Activated T-cell treated with anti-CD3 and anti-CD28 coated beads, Interleukin-2, amount 50 U/mL, for 72 hours (primary cell): ENCODE measurements around the gene ATXN10. TPM values are rescaled to one million over a fixed set of nuclear protein-coding genes. Genes with fewer than 3 reads are reported as not detected.
A peak's percentile ranks its signal among the peaks of the same experiment; 100 is the strongest.

ENCODE experiments used
- ATAC-seq, 2 donors: fragments of 150-1000 bp; cut with Tn5 transposase; replicated peaks in 1 of 2; 2 replicates each; pipeline ENCODE4 v1.10.0; 2021; ENCODE audit warnings: moderate library complexity in 2 of 2, mild to moderate bottlenecking in 1 of 2
- DNase-seq, 2 donors: peaks; one replicate each; pipeline ENCODE4 v3.0.0; 2021 to 2022; ENCODE audit warnings: mixed read lengths in 1 of 2
- H3K27ac Mint-ChIP-seq: one replicate; pipeline ENCODE4 v1.8.0; 2022; ENCODE audit warnings: mild to moderate bottlenecking, moderate library complexity, mixed read lengths
- H3K27me3 Mint-ChIP-seq: one replicate; pipeline ENCODE4 v1.8.0; 2022; ENCODE audit warnings: low read depth, mixed read lengths
- H3K36me3 Mint-ChIP-seq, 2 donors: one replicate each; pipeline ENCODE4 v1.8.0; 2022; ENCODE audit warnings: mixed read lengths in 2 of 2, mild to moderate bottlenecking in 1 of 2; ENCODE audit not compliant: insufficient read depth in 2 of 2
- H3K4me1 Mint-ChIP-seq: one replicate; pipeline ENCODE4 v1.8.0; 2022; ENCODE audit warnings: low read depth, mixed read lengths
- H3K4me3 Mint-ChIP-seq, 2 donors: one replicate each; pipeline ENCODE4 v1.8.0; 2022; ENCODE audit warnings: mild to moderate bottlenecking in 2 of 2, mixed read lengths in 2 of 2, moderate library complexity in 2 of 2
- H3K9me3 Mint-ChIP-seq, 2 donors: one replicate each; pipeline ENCODE4 v1.8.0; 2022; ENCODE audit warnings: mixed read lengths in 2 of 2
- total RNA-seq, 2 donors: library from RNA; stranded (reverse); gene quantifications; one replicate each; pipeline ENCODE4 v1.2.3, GENCODE V29; 2022

Gene ATXN10
- total RNA-seq, 2 donors from 2014 or later, result 88.7 to 93.9 TPM

DNA sequence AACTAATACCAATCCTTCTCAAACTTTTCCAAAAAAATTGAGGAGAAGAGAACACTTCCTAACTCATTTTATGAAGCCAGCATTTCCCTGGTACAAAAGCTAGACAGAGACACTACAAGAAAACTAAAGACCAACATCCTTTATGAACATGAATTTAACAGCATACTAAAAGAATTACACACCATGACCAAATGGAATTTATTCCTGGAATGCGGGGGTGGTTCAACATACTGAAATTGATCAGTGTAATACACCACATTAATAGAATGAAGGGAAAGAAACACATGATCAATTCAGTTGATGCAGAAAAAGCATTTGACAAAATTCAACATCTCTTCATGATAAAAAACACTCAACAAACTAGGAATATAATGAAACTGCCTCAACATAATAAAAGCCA lies 157.2 kb downstream of the ATXN10 start:
- H3K36me3 Mint-ChIP-seq, result peaks cover 6 to 9% of the 10 kb centered on the region in 2 donors
- no peak overlapping the region for H3K27ac Mint-ChIP-seq
- H3K9me3 Mint-ChIP-seq, result no peaks in the 10 kb centered on the region
- H3K4me1 Mint-ChIP-seq, result no peaks in the 10 kb centered on the region
- H3K27me3 Mint-ChIP-seq, result no peaks in the 10 kb centered on the region
- ATAC-seq, result no peak
- DNase-seq, result no peak
- no peak overlapping the region for H3K4me3 Mint-ChIP-seq

DNA sequence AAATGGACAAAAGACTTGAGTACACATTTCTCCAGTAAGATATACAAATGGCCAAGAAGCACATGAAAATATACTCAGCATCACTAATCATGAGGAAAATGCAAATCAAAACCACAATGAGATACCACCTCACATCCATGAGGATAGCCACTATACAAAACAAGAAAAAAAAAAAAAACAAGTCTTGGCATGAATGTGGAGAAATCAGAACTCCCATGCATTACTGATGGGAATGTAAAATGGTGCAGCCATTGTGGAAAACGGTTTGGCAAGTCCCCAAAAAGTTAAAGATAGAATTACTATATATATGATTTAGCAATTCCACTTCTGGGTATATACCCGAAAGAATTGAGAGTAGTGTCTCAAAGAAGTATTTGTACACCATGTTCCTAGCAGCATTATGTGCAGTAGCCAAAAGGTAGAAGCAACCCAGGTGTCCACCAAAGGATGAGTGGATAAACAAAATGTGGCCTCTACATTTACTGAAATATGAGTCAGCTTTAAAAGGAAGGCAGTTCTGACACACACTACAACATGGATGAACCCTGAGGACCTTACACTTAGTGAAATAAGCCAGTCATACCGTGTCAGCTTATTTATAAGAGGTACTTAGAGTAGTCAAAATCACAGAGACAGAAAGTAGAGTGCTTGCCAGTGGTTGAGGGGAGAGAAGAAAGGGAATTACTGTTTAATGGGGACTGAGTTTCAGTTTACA lies 159.1 kb downstream of the ATXN10 start:
- H3K4me3 Mint-ChIP-seq, result no peak overlapping the region
- peaks cover 4 to 7% of the 10 kb centered on the region in 2 donors for H3K36me3 Mint-ChIP-seq
- DNase-seq (no peak), ATAC-seq (peak; percentile 32 to 76)
- H3K27me3 Mint-ChIP-seq, result no peaks in the 10 kb centered on the region
- H3K27ac Mint-ChIP-seq, result no peak overlapping the region
- H3K4me1 Mint-ChIP-seq, result peaks cover 5% of the 10 kb centered on the region
- H3K9me3 Mint-ChIP-seq, result no peaks in the 10 kb centered on the region

DNA sequence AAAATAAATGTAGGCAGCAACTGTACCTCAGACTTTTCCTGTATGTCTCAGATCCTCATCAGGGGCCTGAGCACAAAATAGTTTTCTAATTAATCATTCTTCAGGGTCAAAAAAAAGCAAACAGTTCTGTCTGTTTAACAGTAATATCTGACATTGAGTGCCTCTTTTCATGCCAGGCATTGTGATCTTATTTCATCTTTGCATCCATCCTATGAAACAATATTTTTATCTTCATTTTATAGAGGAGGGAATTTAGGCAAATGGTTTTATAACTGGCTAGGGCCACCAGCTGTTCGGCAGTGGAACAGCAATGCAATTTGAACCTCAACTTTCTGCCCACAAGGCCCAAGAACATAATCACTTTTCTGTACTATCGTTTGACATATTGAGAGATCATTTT lies 159.8 kb downstream of the ATXN10 start:
- Mint-ChIP-seq H3K4me3 (no peak overlapping the region), H3K27ac (no peak overlapping the region), H3K4me1 (peaks cover 5% of the 10 kb centered on the region), H3K36me3 (peaks cover 0 to 1% of the 10 kb centered on the region in 2 donors), H3K27me3 (no peaks in the 10 kb centered on the region), H3K9me3 (no peaks in the 10 kb centered on the region)
- ATAC-seq (no peak), DNase-seq (no peak)

DNA sequence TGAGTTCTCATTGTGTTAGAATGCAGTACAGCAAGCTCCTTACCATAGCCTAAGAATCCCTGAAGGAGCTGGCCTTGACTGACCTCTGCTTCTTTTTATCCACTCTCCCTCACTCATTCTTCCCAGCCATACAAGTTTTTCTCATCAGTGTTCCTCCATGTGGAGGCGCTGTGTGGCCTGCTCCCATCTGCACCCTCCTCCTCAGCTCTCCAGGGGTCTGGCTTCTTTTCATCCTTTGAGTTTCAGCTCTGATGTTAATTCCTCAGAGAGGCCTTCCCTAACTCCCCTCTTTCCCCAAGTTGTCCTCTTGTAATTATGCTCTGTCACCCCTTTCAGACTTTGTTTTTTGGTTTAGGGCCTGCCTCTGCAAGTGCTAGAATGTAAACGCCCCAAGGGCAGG lies 160.5 kb downstream of the ATXN10 start:
- ATAC-seq, result no peak
- Mint-ChIP-seq H3K4me3 (no peak overlapping the region), H3K4me1 (peaks cover 5% of the 10 kb centered on the region)

DNA sequence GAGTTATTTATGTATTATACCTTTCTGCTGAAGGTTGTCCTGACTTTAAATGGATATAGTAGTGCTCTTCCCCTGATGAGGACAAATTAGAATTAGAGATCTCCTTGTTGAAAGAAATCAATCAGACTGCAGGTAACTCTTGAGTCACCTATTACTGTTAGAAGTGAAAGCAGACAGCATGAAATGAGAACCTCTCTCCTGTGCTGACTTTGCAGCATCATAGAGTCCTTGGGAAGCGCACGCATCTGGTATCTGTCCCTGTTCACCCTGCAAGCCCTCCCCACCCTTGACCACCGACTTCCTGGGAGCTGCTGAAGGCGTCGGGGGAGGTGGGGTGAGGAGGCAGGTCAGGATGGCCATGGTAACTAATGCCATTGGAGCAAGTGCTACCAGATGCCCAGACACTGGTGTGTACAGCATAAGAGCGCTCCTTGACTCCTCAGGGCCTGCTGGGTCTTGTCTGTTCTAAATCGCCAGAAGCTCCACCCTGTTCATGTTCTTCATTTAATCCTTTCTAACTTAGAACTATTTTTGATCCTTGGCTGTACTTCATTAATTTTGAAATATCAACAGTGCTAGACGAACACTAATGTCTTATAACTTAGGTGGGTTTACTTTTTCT lies 161.4 kb downstream of the ATXN10 start:
- no peaks in the 10 kb centered on the region for H3K36me3 Mint-ChIP-seq
- no peaks in the 10 kb centered on the region for H3K27me3 Mint-ChIP-seq
- peaks cover 5% of the 10 kb centered on the region for H3K4me1 Mint-ChIP-seq
- no peak overlapping the region for H3K27ac Mint-ChIP-seq
- ATAC-seq (no peak), DNase-seq (no peak)
- H3K4me3 Mint-ChIP-seq, result no peak overlapping the region
- H3K9me3 Mint-ChIP-seq, result no peaks in the 10 kb centered on the region

More for the DNA sequence above, 160.5 kb downstream of the ATXN10 start:
- Mint-ChIP-seq H3K27ac (no peak overlapping the region), H3K36me3 (no peaks in the 10 kb centered on the region), H3K9me3 (no peaks in the 10 kb centered on the region), H3K27me3 (no peaks in the 10 kb centered on the region)
- no peak for DNase-seq

DNA sequence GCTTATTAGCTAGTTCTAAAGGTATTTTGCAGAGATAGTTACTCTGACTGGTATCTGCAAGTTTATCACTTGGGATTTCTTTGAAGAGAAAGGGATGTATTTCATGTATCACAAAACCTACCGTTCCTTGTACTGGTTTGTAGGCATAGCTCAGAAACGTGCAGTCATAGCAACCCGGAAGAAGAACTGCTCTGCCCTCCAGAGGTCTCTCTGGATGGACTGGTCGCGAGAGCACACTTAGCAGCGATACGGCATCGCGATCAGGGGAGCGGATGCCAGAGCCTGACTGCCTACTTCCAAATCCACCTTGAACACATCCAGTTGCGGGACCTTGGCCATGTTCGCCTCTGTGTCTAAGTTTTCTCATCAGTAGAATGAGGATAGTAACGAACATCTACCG lies 162.0 kb downstream of the ATXN10 start:
- ATAC-seq, result no peak
- Mint-ChIP-seq H3K4me3 (no peak overlapping the region), H3K27ac (no peak overlapping the region), H3K9me3 (no peaks in the 10 kb centered on the region), H3K4me1 (peaks cover 5% of the 10 kb centered on the region), H3K27me3 (no peaks in the 10 kb centered on the region), H3K36me3 (no peaks in the 10 kb centered on the region)
- DNase-seq, result no peak

DNA sequence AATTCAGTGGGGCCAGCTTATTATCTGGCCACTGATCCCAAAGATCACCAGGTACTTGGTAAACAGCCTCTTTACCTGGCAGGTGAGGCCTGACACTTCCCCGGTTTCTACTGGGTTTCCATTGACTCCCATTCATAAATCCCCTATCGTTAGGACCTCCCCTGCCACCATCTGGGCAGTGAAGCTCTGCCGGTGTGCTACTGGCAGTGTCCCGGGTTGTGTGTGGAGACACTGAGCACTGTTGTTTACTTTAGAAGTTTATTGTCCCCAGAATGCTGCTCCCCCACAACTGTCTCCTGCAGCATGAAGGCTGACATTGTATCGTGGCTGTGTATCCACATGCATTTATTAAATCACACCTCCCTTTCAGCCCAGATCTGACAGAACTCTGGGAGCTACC lies 162.6 kb downstream of the ATXN10 start:
- ATAC-seq (no peak), DNase-seq (no peak)
- H3K36me3 Mint-ChIP-seq, result no peaks in the 10 kb centered on the region
- no peaks in the 10 kb centered on the region for H3K27me3 Mint-ChIP-seq
- no peak overlapping the region for H3K27ac Mint-ChIP-seq
- H3K9me3 Mint-ChIP-seq, result no peaks in the 10 kb centered on the region
- H3K4me1 Mint-ChIP-seq, result peaks cover 5% of the 10 kb centered on the region
- H3K4me3 Mint-ChIP-seq, result no peak overlapping the region

DNA sequence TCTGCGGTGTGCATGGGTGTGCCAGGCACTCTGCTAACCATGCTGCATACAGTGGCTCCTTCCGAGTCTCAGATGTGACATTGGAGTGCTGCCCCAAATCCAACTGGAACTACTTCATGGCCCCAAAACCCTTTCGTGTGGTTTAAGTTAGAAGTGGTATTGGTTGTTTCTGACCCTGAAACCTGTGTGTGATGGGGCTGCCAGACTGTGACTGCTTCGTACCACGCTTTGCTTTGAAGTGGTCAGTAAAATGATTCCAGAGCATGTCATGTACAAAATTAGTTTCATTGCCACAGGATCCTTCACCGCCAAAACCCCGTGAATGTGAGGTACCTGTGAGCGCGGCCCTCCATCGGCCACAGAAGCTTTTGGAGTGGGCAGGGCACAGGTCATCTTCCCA lies 163.2 kb downstream of the ATXN10 start:
- no peaks in the 10 kb centered on the region for H3K36me3 Mint-ChIP-seq

DNA sequence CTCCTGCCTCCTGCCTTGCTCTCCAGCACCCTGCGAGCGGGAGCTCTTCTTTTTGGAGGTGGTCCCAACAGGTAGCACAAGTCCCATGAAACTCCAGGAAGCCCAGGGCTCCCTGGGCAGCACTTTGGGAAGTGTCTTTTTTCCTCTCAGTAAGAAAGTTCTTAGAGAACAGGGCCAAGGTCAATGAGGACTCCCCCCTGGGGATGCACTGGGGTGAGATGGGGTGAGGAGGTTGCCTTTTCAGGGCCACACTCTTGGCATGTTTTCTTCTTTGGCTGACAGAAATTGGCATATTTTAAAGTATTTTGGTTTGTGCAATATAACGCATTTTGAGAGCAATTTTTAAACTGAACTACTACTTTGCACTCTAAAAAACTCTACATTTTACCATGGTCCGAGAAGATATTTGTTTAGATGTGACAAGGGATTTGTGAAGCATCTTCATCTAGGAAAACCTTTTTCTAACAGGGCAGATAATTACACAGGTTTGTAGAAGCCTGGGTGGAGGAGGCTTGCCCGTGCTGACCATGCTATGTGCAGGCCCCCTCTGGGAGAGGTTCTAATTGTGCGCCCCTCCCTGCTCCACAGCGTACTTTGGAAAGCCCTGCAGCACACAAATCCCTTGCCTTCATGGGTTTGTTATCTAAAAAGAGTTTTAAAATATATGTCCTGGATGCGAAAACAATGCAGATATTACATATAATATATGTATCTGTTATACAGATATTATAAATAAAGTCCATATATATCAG lies 165.0 kb downstream of the ATXN10 start:
- Mint-ChIP-seq H3K4me3 (no peak overlapping the region), H3K27ac (no peak overlapping the region), H3K27me3 (no peaks in the 10 kb centered on the region), H3K9me3 (no peaks in the 10 kb centered on the region), H3K4me1 (peaks cover 5% of the 10 kb centered on the region), H3K36me3 (no peaks in the 10 kb centered on the region)
- no peak for DNase-seq
- ATAC-seq, result no peak

More for the DNA sequence above, 163.2 kb downstream of the ATXN10 start:
- Mint-ChIP-seq H3K4me3 (no peak overlapping the region), H3K9me3 (no peaks in the 10 kb centered on the region), H3K4me1 (peaks cover 5% of the 10 kb centered on the region), H3K27ac (no peak overlapping the region), H3K27me3 (no peaks in the 10 kb centered on the region)
- no peak for DNase-seq
- no peak for ATAC-seq

DNA sequence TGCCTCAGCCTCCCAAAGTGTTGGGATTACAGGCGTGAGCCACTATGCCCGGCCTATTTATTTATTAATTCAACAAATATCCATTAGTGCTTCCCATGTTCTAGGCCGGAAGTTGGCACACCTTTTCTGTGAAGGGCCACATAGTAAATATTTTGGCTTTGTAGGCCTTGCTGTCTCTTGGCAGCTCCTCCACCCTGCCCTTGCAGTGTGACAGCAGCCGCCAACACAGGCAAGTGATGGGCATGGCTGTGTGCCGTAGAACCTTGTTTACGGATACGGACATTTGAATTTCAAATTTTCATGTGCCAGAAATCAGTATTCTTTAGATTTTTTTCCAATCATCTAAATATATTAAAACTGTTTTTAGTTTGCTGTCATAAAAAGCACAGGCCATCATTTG lies 165.9 kb downstream of the ATXN10 start:
- no peaks in the 10 kb centered on the region for H3K9me3 Mint-ChIP-seq
- DNase-seq, result no peak

DNA sequence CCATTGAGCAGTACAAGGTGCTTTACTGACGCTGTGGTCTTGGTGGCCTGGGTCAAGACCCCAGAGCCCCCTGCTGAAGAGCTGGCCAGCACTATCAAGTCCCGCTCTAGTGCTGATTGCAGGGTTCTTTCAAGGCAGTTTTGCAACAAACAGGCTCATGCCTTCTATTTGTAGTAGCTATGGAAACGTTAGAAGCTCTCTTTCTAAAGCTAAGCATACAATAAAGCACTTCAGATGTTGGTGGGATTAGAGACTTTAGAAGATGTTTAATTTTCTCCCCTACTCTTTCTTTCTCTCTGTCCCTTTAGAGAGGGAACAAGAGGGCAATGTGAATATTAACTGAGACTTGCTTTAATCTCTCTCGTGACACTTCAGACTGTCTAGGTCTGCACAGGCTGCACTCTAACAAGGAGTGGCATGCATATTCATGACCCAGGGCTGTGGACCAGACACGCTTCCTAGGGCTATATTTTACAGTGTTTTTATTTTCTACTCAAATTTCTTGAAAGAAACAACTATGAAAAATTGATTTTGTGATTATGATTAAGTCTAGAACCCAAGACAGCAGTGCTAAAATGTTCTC lies 166.8 kb downstream of the ATXN10 start:
- ATAC-seq (no peak), DNase-seq (no peak)
- Mint-ChIP-seq H3K4me3 (no peak overlapping the region), H3K4me1 (peaks cover 5% of the 10 kb centered on the region), H3K36me3 (peaks cover 1 to 3% of the 10 kb centered on the region in 2 donors), H3K27me3 (no peaks in the 10 kb centered on the region), H3K27ac (no peak overlapping the region), H3K9me3 (no peaks in the 10 kb centered on the region)

More for the DNA sequence above, 165.9 kb downstream of the ATXN10 start:
- ATAC-seq, result no peak
- H3K4me3 Mint-ChIP-seq, result no peak overlapping the region
- H3K4me1 Mint-ChIP-seq, result peaks cover 5% of the 10 kb centered on the region
- H3K27ac Mint-ChIP-seq, result no peak overlapping the region
- peaks cover 0 to 1% of the 10 kb centered on the region in 2 donors for H3K36me3 Mint-ChIP-seq
- no peaks in the 10 kb centered on the region for H3K27me3 Mint-ChIP-seq

DNA sequence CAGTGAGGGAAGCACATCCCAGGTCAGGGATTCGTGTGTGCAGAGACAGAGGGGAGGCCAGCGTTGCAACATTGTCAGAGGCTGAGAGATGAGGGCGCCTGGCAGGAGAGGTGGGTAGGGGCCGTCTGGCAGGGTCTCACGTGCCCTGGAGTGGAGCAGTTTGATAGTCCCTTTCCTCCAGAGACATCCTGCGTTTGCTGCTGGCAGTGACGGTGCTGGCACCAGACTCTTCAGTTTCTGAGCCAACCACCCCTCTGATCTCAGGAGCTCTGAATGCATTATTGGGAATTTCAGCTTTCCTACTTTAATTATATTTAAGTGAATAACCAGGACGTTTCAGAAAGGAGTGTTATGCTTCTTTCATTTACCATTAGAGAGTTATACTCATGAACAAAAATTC lies 168.8 kb downstream of the ATXN10 start:
- H3K27ac Mint-ChIP-seq, result no peak overlapping the region
- H3K9me3 Mint-ChIP-seq, result no peaks in the 10 kb centered on the region
- peaks cover 4 to 10% of the 10 kb centered on the region in 2 donors for H3K36me3 Mint-ChIP-seq
- no peaks in the 10 kb centered on the region for H3K27me3 Mint-ChIP-seq
- no peak overlapping the region for H3K4me3 Mint-ChIP-seq
- ATAC-seq (no peak), DNase-seq (no peak)
- H3K4me1 Mint-ChIP-seq, result no peaks in the 10 kb centered on the region
